ENCODE measurements around the gene SYT5.

SYT5 gene

DNA sequence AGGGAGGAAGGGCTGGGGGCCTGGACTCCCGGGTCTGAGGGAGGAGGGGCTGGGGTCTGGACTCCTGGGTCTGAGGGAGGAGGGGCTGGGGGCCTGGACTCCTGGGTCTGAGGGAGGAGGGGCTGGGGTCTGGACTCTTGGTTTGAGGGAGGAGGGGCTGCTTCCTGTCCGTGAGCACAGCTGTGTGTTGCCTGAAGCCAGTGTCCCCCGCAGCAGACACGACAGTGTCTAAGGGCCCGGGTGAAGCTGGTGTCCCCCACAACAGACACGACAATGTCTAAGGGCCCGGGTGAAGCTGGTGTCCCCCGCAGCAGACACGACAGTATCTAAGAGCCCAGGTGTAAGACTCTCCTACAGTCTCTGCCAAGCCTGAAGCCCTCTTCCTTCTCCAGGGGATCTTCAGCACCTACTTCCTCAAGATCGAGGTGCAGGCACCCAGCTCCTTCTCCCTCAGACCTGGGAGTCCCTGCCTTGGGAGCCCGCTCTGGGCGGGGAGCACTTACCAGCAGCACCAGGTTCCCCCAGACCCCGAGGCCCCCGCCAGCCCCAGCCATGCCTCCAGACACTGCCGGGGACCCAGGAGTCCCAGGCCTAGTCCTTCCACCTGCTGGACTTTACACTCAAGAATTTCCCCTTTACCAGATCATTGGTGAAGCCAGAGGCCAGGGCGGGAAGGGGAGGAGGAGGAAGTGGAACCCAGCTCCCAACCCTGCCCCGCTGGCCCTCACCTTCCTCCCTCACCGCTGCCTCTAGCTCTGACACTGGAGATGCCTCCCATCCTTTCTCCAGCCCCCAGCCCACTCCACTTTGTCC is 29.0 kb upstream of the SYT5 start, which contains the start of gene PTPRH:
TSS of gene PTPRH (minus strand) at position 622 of the 813 bp plus-strand sequence. CDS start at position 554, 68 bp downstream.
- no peak for TF ChIP-seq SIN3A (IDR thresholded peaks at IDR 0.05; ENCODE audit: borderline replicate concordance, insufficient read depth, low read length)
- TF ChIP-seq, protein P1, sequence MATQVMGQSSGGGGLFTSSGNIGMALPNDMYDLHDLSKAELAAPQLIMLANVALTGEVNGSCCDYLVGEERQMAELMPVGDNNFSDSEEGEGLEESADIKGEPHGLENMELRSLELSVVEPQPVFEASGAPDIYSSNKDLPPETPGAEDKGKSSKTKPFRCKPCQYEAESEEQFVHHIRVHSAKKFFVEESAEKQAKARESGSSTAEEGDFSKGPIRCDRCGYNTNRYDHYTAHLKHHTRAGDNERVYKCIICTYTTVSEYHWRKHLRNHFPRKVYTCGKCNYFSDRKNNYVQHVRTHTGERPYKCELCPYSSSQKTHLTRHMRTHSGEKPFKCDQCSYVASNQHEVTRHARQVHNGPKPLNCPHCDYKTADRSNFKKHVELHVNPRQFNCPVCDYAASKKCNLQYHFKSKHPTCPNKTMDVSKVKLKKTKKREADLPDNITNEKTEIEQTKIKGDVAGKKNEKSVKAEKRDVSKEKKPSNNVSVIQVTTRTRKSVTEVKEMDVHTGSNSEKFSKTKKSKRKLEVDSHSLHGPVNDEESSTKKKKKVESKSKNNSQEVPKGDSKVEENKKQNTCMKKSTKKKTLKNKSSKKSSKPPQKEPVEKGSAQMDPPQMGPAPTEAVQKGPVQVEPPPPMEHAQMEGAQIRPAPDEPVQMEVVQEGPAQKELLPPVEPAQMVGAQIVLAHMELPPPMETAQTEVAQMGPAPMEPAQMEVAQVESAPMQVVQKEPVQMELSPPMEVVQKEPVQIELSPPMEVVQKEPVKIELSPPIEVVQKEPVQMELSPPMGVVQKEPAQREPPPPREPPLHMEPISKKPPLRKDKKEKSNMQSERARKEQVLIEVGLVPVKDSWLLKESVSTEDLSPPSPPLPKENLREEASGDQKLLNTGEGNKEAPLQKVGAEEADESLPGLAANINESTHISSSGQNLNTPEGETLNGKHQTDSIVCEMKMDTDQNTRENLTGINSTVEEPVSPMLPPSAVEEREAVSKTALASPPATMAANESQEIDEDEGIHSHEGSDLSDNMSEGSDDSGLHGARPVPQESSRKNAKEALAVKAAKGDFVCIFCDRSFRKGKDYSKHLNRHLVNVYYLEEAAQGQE (IDR thresholded peaks at IDR 0.05; ENCODE audit: insufficient read depth in 1 of 2, low read depth in 2 of 2, low read length in 2 of 2): no peak
- no peak for TF ChIP-seq TAF1 (IDR thresholded peaks at IDR 0.05; ENCODE audit: borderline replicate concordance, insufficient read depth, low read length)
- TF ChIP-seq FOXP2 (optimal IDR thresholded peaks at IDR 0.05; ENCODE audit: borderline replicate concordance, extremely low read depth, extremely low read length, insufficient read depth): no peak
- no peak for TF ChIP-seq POLR2AphosphoS5 (IDR thresholded peaks at IDR 0.05; ENCODE audit: low read depth, low read length)

DNA sequence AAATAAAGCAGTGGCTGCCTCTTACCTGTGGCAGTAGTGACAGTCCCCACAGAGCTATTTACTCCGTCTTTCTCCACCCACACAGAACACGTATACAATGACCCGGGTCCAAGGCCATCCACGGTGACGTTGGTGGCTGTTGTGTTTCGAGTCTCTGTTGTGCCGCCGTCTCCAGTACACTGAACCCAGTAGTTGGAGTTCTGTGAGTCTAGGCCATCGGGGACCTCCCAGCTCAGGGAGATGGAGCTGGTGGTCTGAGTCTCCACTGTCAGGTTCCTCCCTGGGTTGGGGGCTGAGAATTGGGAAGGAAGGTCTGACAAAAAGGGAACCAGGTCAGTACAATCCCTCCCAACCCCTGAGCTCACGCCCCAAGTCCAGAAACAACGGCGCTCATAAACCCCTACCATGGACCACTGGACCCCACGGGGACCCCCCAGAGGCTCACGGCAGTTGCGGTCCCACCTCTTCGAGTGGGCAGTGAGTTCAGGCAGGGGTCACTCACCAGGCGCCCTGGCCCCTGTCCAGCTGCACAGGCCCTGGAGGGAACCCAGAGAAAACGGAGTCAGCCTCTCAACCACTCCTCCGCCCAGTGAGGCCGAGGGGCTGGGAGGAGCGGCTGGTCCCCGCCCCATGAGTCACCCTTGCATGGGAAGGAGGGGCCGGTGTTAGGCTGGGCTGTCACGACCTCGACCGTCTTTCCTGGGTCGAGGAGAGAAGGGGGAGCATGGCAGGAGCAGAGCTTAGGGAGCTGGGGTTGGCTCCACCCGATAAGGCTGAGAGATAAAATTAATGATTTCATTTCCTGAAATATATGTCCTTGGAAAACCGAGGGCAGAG is 26.8 kb upstream of the SYT5 start:
- TF ChIP-seq POLR2AphosphoS5 (IDR thresholded peaks at IDR 0.05; ENCODE audit: low read depth, low read length): peak; percentile 92; the same call in 1 of the 2 replicates
- TF ChIP-seq TAF1 (IDR thresholded peaks at IDR 0.05; ENCODE audit: borderline replicate concordance, insufficient read depth, low read length): peak; percentile 76; the same call in 1 of the 2 replicates
- TF ChIP-seq FOXP2 (optimal IDR thresholded peaks at IDR 0.05; ENCODE audit: borderline replicate concordance, extremely low read depth, extremely low read length, insufficient read depth): peak; percentile 80
- TF ChIP-seq, protein P1 (IDR thresholded peaks at IDR 0.05; ENCODE audit: insufficient read depth in 1 of 2, low read depth in 2 of 2, low read length in 2 of 2): peak; percentile 10 to 77; a peak in 2 of 4 replicates
- TF ChIP-seq SIN3A (IDR thresholded peaks at IDR 0.05; ENCODE audit: borderline replicate concordance, insufficient read depth, low read length): peak; percentile 66; the same call in 1 of the 2 replicates

DNA sequence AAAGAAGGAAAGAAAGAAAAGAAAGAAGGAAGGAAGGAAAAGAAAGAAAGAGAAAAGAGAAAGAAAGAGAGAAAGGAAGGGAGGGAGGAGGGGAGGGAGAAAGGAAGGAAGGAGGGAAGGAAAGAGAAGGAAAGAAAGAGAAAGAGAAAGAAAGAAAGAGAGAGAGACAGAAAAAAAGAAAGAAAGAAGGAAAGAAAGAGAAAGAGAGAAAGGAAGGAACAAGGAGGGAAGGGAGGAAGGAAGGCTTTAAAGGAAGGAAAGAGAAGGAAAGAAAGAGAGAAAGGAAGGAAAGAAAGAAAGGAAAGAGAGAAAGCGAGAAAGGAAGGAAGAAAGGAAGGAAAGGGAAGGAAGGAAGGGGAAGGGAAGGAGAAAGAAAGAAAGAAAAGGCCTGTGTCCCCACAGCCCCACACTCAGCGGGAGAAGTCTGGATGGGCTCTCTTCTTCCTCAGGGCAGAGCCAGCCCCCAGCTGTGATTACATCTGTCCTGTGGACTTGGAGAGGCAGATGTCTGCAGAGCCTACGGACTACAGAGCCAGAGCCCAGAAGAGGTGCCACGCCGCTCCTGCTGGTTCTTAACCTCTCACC is 19.6 kb upstream of the SYT5 start:
- TF ChIP-seq SIN3A (IDR thresholded peaks at IDR 0.05; ENCODE audit: borderline replicate concordance, insufficient read depth, low read length) (no peak), POLR2AphosphoS5 (IDR thresholded peaks at IDR 0.05; ENCODE audit: low read depth, low read length) (no peak), FOXP2 (optimal IDR thresholded peaks at IDR 0.05; ENCODE audit: borderline replicate concordance, extremely low read depth, extremely low read length, insufficient read depth) (no peak), TAF1 (IDR thresholded peaks at IDR 0.05; ENCODE audit: borderline replicate concordance, insufficient read depth, low read length) (no peak)
- TF ChIP-seq, protein P1 (IDR thresholded peaks at IDR 0.05; ENCODE audit: insufficient read depth in 1 of 2, low read depth in 2 of 2, low read length in 2 of 2): no peak

DNA sequence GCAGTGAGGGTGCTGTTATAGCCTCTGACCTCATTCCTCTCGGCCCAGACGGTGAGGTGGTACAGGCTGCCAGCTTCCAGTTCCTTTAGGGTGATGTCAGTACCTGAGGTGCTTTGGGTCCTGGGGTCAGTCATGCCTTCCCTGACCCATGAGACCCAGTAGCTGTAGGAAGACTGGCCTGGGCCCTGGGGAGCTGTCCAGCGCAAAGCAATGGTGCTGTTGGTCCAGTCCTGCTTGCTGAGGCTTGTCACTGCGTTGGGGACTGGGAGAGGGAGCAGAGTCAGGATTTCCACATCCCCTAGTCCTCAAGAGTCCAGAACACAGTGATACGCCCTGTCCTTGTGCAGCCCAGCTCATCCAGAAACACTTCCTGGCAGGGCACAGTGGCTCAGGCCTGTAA is 18.6 kb upstream of the SYT5 start:
- no peak for TF ChIP-seq TAF1 (IDR thresholded peaks at IDR 0.05; ENCODE audit: borderline replicate concordance, insufficient read depth, low read length)
- TF ChIP-seq, protein P1 (IDR thresholded peaks at IDR 0.05; ENCODE audit: insufficient read depth in 1 of 2, low read depth in 2 of 2, low read length in 2 of 2): peak; percentile 72 to 87
- TF ChIP-seq FOXP2 (optimal IDR thresholded peaks at IDR 0.05; ENCODE audit: borderline replicate concordance, extremely low read depth, extremely low read length, insufficient read depth): no peak
- no peak for TF ChIP-seq POLR2AphosphoS5 (IDR thresholded peaks at IDR 0.05; ENCODE audit: low read depth, low read length)

Data from PFSK-1 (cell line).